Gastrocnemius medialis (tissue), 4 donors: ENCODE data around the gene FAM163B.

Source experiments
- CTCF ChIP-seq, 5 experiments: fragments of 450-650 bp in 3 of 5; fragments of 200-600 bp in 2 of 5; sonication (generic) in 2 of 5; IDR thresholded peaks in 4 of 5; conservative IDR thresholded peaks in 1 of 5; 1 replicate in 4 of 5; 2 replicates in 1 of 5; pipeline ENCODE4 v1.5.1; 2016 to 2019; ENCODE audit warnings: antibody characterized with exemption in 5 of 5, mild to moderate bottlenecking in 3 of 5, moderate library complexity in 3 of 5
- POLR2A ChIP-seq, 2 donors: fragments of 450-650 bp; IDR thresholded peaks; one replicate each; pipeline ENCODE4 v1.6.1; 2017; ENCODE audit warnings: antibody characterized with exemption in 2 of 2, mild to moderate bottlenecking in 2 of 2, moderate library complexity in 2 of 2

- no peak for TF ChIP-seq CTCF (IDR thresholded peaks at IDR 0.05 in 4 of 5, conservative IDR thresholded peaks at IDR 0.05 in 1 of 5)
- no peak for TF ChIP-seq POLR2A (IDR thresholded peaks at IDR 0.05)
These were observed 22.1 kb downstream of the FAM163B start for GRCh38 chr9:133587051-133587450.
